Osteoblast (primary cell): ENCODE results near the gene TRAPPC5. TPM values are rescaled to one million over a fixed set of nuclear protein-coding genes. Genes with fewer than 3 reads are reported as not detected.

Source experiments
- DNase-seq: peaks from one replicate; pipeline ENCODE4 v3.0.0; 2011; ENCODE audit warnings: low spot score, mixed read lengths; ENCODE audit not compliant: insufficient read length; ENCODE audit errors: missing footprints
- H2AFZ ChIP-seq: 2 replicates; pipeline ENCODE4 v1.6.0; 2011; ENCODE audit warnings: mild to moderate bottlenecking, low read length
- H3K27ac ChIP-seq: 2 replicates; pipeline ENCODE4 v1.5.1; 2011; ENCODE audit warnings: mild to moderate bottlenecking, low read depth, low read length, moderate library complexity
- H3K27me3 ChIP-seq: 2 replicates; pipeline ENCODE4 v1.6.0; 2012; ENCODE audit warnings: mild to moderate bottlenecking, control low read depth, inconsistent platforms, low read length, moderate library complexity; ENCODE audit not compliant: insufficient read depth
- H3K36me3 ChIP-seq: 2 replicates; pipeline ENCODE4 v1.5.1; 2011; ENCODE audit warnings: mild to moderate bottlenecking, low read length, control low read depth, moderate library complexity; ENCODE audit not compliant: insufficient read depth
- H3K4me1 ChIP-seq: 2 replicates; pipeline ENCODE4 v1.5.1; 2011; ENCODE audit warnings: mild to moderate bottlenecking, low read length, control low read depth, moderate library complexity; ENCODE audit not compliant: insufficient read depth
- H3K4me2 ChIP-seq: 2 replicates; pipeline ENCODE4 v1.6.0; 2011; ENCODE audit warnings: mild to moderate bottlenecking, low read length; ENCODE audit not compliant: insufficient read depth
- H3K4me3 ChIP-seq: fragments of 200-600 bp; sonication (generic); 3 replicates; pipeline ENCODE4 v1.5.1; 2012; ENCODE audit warnings: mild to moderate bottlenecking, low read length, inconsistent platforms; ENCODE audit not compliant: insufficient read depth
- H3K79me2 ChIP-seq: 2 replicates; pipeline ENCODE4 v1.6.0; 2012; ENCODE audit warnings: mild to moderate bottlenecking, low read length, control low read depth, inconsistent platforms; ENCODE audit not compliant: insufficient read depth
- H3K9me3 ChIP-seq: 2 replicates; pipeline ENCODE4 v1.5.1; 2011; ENCODE audit warnings: low read depth, low read length, control low read depth
- H4K20me1 ChIP-seq: 2 replicates; pipeline ENCODE4 v1.6.0; 2012; ENCODE audit warnings: mild to moderate bottlenecking, low read length, control low read depth; ENCODE audit not compliant: insufficient read depth
- CTCF ChIP-seq: IDR thresholded peaks from 2 replicates; pipeline ENCODE4 v1.5.1; 2011; ENCODE audit warnings: mild to moderate bottlenecking, low read depth, low read length, moderate library complexity; ENCODE audit errors: extremely low read depth
- total RNA-seq: library from RNA; depleted of rRNA; stranded (reverse); fragments of >200 nt; gene quantifications from 2 replicates; pipeline ENCODE4 v1.2.3, GENCODE V29; 2012

TRAPPC5 gene
- total RNA-seq, 1 donor = 26.4 TPM

DNA sequence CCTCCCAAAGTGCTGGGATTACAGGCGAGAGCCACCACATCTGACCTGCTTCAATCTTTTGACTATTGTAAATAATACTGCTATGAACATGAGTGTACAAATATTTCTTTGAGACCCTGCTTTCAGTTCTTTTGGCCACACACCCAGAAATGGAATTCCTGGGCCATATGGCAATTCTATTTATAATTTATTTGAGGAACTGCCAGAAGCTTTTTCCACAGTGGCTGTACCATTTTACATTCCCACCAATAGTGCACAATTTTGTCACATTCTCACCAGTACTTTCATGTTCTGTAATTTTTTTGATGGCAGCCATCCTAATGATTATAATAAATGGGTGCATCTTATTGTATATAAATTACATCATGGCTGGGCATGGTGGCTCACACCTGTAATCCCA, 35.0 kb downstream of the TRAPPC5 start:
- Histone ChIP-seq H3K9me3 (peaks cover 2% of the 10 kb centered on the region), H3K36me3 (no peaks in the 10 kb centered on the region), H2AFZ (no peak overlapping the region), H3K79me2 (no peaks in the 10 kb centered on the region), H3K4me3 (no peak overlapping the region), H4K20me1 (no peaks in the 10 kb centered on the region), H3K27ac (no peak overlapping the region), H3K27me3 (no peaks in the 10 kb centered on the region), H3K4me1 (no peaks in the 10 kb centered on the region), H3K4me2 (no peak overlapping the region)
- no peak for TF ChIP-seq CTCF
- DNase-seq = no peak

GRCh38 chr19:7716762-7717161, 36.1 kb downstream of the TRAPPC5 start:
- Histone ChIP-seq H4K20me1 (no peaks in the 10 kb centered on the region), H3K4me2 (no peak overlapping the region), H3K36me3 (no peaks in the 10 kb centered on the region), H3K4me1 (no peaks in the 10 kb centered on the region), H3K27ac (no peak overlapping the region), H3K9me3 (peaks cover 2% of the 10 kb centered on the region), H3K4me3 (no peak overlapping the region), H3K27me3 (no peaks in the 10 kb centered on the region), H3K79me2 (no peaks in the 10 kb centered on the region), H2AFZ (no peak overlapping the region)
- DNase-seq = no peak
- TF ChIP-seq CTCF = no peak

- H3K4me1 ChIP-seq = no peaks in the 10 kb centered on the region
- no peak for TF ChIP-seq CTCF
- H3K4me3 ChIP-seq = no peak overlapping the region
- H2AFZ ChIP-seq = no peak overlapping the region
- no peak for DNase-seq
- no peaks in the 10 kb centered on the region for H3K79me2 ChIP-seq
- H3K9me3 ChIP-seq = peaks cover 2% of the 10 kb centered on the region
- H3K27me3 ChIP-seq = no peaks in the 10 kb centered on the region
- no peaks in the 10 kb centered on the region for H3K36me3 ChIP-seq
- no peak overlapping the region for H3K4me2 ChIP-seq
- H3K27ac ChIP-seq = no peak overlapping the region
- H4K20me1 ChIP-seq = no peaks in the 10 kb centered on the region
Measured at GRCh38 chr19:7718668-7719067, 38.0 kb downstream of the TRAPPC5 start.

DNA sequence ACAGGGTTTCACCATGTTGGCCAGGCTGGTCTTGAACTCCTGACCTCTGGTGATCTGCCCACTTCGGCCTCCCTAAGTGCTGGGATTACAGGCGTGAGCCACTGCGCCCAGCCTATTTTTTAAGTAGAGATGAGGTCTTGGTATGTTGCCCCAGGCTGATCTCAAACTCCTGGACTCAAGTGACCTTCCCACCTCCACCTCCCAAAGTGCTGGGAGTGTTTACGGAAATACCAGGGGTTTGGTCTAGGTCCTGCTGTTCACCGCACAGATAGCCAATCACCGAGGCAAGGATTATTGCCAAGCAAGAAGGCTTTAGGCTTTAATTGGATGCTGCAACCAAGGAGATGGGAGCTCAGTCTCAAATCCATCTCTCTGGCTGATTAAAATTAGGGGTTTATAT, 39.7 kb downstream of the TRAPPC5 start:
- H3K9me3 ChIP-seq = peaks cover 2% of the 10 kb centered on the region
- no peak overlapping the region for H2AFZ ChIP-seq
- no peak overlapping the region for H3K4me3 ChIP-seq
- no peak overlapping the region for H3K4me2 ChIP-seq
- no peaks in the 10 kb centered on the region for H3K79me2 ChIP-seq
- no peak overlapping the region for H3K27ac ChIP-seq
- H3K36me3 ChIP-seq = no peaks in the 10 kb centered on the region
- no peak for TF ChIP-seq CTCF
- no peaks in the 10 kb centered on the region for H3K27me3 ChIP-seq
- no peak for DNase-seq
- no peaks in the 10 kb centered on the region for H3K4me1 ChIP-seq
- no peaks in the 10 kb centered on the region for H4K20me1 ChIP-seq
